Measurements from ENCODE around the gene TMEM120B.
A peak's percentile ranks its signal among the peaks of the same experiment; 100 is the strongest.
"Not testable (repeated sequence)": the region's sequence is repeated elsewhere in the genome, so short reads cannot be mapped to it uniquely, and the experiment has no call there.

Gene TMEM120B

GRCh38 chr12:121697093-121697698 lies 15.4 kb upstream of the TMEM120B start:
- H3K27me3 Mint-ChIP-seq = no peaks in the 10 kb centered on the region
- DNase-seq = no peak
- no peaks in the 10 kb centered on the region for H3K36me3 Mint-ChIP-seq (ENCODE audit: low read depth)
- no peak overlapping the region for H3K4me3 Mint-ChIP-seq
- H3K9me3 Mint-ChIP-seq = no peaks in the 10 kb centered on the region
- peaks cover 1% of the 10 kb centered on the region for H3K4me1 Mint-ChIP-seq (ENCODE audit: low read depth)
- H3K27ac Mint-ChIP-seq = no peak overlapping the region

- not testable (repeated sequence) for H3K4me3 Mint-ChIP-seq, H3K27ac Mint-ChIP-seq, H3K9me3 Mint-ChIP-seq
These were observed 14.7 kb upstream of the TMEM120B start for GRCh38 chr12:121697861-121698260.

GRCh38 chr12:121701667-121702277 lies 10.8 kb upstream of the TMEM120B start:
- H3K36me3 Mint-ChIP-seq (ENCODE audit: low read depth) = no peaks in the 10 kb centered on the region
- H3K4me1 Mint-ChIP-seq (ENCODE audit: low read depth) = peaks cover 1% of the 10 kb centered on the region
- H3K4me3 Mint-ChIP-seq = no peak overlapping the region
- DNase-seq = no peak
- H3K27ac Mint-ChIP-seq = no peak overlapping the region
- H3K27me3 Mint-ChIP-seq = no peaks in the 10 kb centered on the region
- no peaks in the 10 kb centered on the region for H3K9me3 Mint-ChIP-seq

More at GRCh38 chr12:121697861-121698260, 14.7 kb upstream of the TMEM120B start:
- DNase-seq; H3K36me3 Mint-ChIP-seq (ENCODE audit: low read depth); H3K27me3 Mint-ChIP-seq; H3K4me1 Mint-ChIP-seq (ENCODE audit: low read depth): not testable (repeated sequence)

DNA sequence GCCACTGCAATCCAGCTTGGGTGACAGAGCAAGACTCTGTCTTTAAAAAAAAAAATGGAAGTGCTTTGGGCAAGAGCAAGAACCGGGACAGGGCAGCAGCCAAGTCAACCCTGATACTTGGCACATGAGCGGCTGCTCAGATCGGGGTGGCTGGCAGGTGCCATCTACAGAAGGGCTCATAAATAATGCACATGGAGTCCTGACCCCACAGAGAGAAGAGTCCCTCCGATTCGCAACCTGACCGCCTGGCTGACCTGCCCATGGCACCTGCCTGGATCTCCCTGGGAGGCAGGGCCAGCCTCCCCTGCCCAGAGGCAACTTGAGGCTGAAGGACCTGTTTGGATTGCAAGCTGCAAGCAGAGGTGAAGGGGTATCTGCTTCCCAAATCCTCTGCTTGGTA lies 9.6 kb upstream of the TMEM120B start:
- Mint-ChIP-seq H3K27ac (no peak overlapping the region), H3K4me1 (ENCODE audit: low read depth) (no peaks in the 10 kb centered on the region), H3K27me3 (no peaks in the 10 kb centered on the region), H3K9me3 (no peaks in the 10 kb centered on the region), H3K4me3 (no peak overlapping the region), H3K36me3 (ENCODE audit: low read depth) (no peaks in the 10 kb centered on the region)
- no peak for DNase-seq

- H3K27ac Mint-ChIP-seq = no peak overlapping the region
- DNase-seq = no peak
These were observed 7.0 kb upstream of the TMEM120B start for GRCh38 chr12:121705514-121705913.

DNA sequence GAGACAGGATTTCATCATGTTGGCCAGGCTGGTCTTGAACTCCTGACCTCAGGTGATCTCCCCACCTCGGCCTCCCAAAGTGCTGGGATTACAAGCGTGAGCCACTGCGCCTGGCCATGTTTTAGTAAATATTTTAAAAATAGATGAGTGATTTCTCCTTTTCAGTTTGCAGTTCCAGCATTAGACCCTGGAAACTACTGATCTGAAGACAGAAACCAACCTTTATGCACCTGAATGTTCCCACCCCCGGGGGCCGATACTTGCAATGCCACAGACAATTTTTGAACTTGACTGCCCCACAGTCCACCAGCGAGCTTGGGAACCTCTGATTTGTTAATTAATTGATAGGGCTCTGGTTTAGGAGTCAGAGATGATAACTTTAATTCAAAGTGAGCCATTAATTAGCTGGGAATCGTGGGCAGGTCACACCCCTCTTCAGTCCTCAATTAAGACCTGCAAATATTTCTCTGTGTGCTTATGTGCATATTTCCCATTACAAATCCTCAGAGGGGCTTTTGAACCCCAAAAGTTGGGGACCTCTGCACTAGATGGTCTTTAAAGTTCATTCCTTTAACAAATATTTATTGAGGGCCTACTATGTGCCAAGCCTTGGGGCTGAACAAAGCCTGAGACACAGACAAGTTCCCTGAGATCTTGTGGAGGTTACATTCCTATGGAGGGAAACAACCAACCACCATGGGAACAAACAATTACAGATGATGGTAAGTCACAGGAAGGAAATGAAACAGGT lies 4.1 kb upstream of the TMEM120B start:
- H3K27ac Mint-ChIP-seq = no peak overlapping the region
- peaks cover 10% of the 10 kb centered on the region for H3K36me3 Mint-ChIP-seq (ENCODE audit: low read depth)
- H3K27me3 Mint-ChIP-seq = no peaks in the 10 kb centered on the region
- no peaks in the 10 kb centered on the region for H3K9me3 Mint-ChIP-seq
- peaks cover 9% of the 10 kb centered on the region for H3K4me1 Mint-ChIP-seq (ENCODE audit: low read depth)
- DNase-seq = no peak
- no peak overlapping the region for H3K4me3 Mint-ChIP-seq

More at GRCh38 chr12:121705514-121705913, 7.0 kb upstream of the TMEM120B start:
- H3K9me3 Mint-ChIP-seq = no peaks in the 10 kb centered on the region
- no peak overlapping the region for H3K4me3 Mint-ChIP-seq
- H3K36me3 Mint-ChIP-seq (ENCODE audit: low read depth) = no peaks in the 10 kb centered on the region
- H3K4me1 Mint-ChIP-seq (ENCODE audit: low read depth) = no peaks in the 10 kb centered on the region
- no peaks in the 10 kb centered on the region for H3K27me3 Mint-ChIP-seq

GRCh38 chr12:121709064-121709424 lies 3.5 kb upstream of the TMEM120B start:
- peaks cover 15% of the 10 kb centered on the region for H3K4me1 Mint-ChIP-seq (ENCODE audit: low read depth)
- H3K9me3 Mint-ChIP-seq, H3K4me3 Mint-ChIP-seq, H3K27ac Mint-ChIP-seq, DNase-seq, H3K27me3 Mint-ChIP-seq: not testable (repeated sequence)
- peaks cover 13% of the 10 kb centered on the region for H3K36me3 Mint-ChIP-seq (ENCODE audit: low read depth)

DNA sequence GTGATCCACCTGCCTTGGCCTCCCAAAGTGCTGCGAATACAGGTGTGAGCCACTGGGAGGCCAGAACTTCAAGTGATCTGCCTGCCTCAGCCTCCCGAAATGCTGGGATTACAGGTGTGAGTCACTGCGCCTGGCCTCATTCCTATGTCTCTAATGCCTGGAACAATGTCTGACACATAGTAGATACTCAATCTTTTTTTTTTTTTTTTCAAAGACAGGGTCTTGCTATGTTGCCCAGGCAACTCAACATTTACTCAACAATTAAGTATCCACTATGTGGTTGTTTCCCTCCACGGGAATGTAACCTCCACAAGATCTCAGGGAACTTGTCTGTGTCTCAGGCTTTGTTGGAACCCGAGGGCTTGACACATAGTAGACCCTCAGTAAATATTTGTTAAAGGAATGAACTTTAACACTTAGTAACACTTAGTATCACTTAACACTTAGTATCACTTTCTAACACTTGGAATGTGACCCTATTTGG lies 3.0 kb upstream of the TMEM120B start:
- no peaks in the 10 kb centered on the region for H3K27me3 Mint-ChIP-seq
- no peak for DNase-seq
- no peaks in the 10 kb centered on the region for H3K9me3 Mint-ChIP-seq
- peaks cover 16% of the 10 kb centered on the region for H3K4me1 Mint-ChIP-seq (ENCODE audit: low read depth)
- H3K36me3 Mint-ChIP-seq (ENCODE audit: low read depth) = peaks cover 13% of the 10 kb centered on the region
- H3K4me3 Mint-ChIP-seq = no peak overlapping the region
- no peak overlapping the region for H3K27ac Mint-ChIP-seq

DNA sequence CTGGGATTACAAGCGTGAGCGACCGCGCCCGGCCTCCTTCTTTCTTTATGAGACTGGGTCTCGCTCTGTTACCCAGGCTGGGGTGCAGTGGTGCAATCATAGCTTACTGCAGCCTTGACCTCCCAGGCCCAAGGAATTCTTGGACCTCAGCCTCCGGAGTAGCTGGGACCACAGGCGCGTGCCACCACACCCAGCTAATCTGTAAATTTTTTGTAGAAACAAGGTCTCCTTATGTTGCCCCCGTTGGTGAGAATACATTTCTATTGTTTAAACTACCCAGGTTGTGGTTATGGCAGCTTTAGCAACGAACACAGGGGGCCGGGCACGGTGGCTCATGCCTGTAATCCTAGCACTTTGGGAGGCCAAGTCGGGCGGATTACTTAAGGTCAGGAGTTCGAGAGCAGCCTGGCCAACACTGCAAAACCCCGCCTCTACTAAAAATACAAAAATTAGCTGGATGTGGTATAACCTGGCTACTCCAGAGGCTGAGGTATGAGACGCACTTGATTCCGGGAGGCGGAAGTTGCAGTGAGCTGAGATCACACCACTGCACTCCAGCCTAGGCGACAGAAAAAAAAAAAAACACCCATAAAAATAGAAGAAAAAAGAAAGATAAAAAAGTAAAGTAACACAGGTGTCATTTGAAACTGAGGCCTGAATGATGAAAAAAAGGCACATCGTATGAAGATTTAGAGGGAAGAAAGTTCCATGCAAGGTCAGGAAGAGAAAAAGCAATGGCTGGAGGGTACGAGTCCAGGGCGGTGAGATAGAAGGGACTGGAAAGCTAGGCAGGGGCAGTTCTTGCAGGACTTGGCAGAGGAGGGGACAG lies 977 bp upstream of the TMEM120B start:
- H3K4me3 Mint-ChIP-seq = peak overlapping the region; percentile 88
- no peaks in the 10 kb centered on the region for H3K9me3 Mint-ChIP-seq
- DNase-seq = peak; percentile 41
- peak overlapping the region; percentile 90 for H3K27ac Mint-ChIP-seq
- H3K4me1 Mint-ChIP-seq (ENCODE audit: low read depth) = peaks cover 24% of the 10 kb centered on the region
- H3K36me3 Mint-ChIP-seq (ENCODE audit: low read depth) = peaks cover 28% of the 10 kb centered on the region
- H3K27me3 Mint-ChIP-seq = no peaks in the 10 kb centered on the region

GRCh38 chr12:121712190-121712460 lies 427 bp upstream of the TMEM120B start:
- DNase-seq = no peak
- Mint-ChIP-seq H3K9me3 (no peaks in the 10 kb centered on the region), H3K4me1 (ENCODE audit: low read depth) (peaks cover 24% of the 10 kb centered on the region), H3K36me3 (ENCODE audit: low read depth) (peaks cover 31% of the 10 kb centered on the region), H3K27ac (peak overlapping the region; percentile 90), H3K4me3 (peak overlapping the region; percentile 88), H3K27me3 (no peaks in the 10 kb centered on the region)

- no peaks in the 10 kb centered on the region for H3K9me3 Mint-ChIP-seq
- H3K36me3 Mint-ChIP-seq (ENCODE audit: low read depth) = peaks cover 37% of the 10 kb centered on the region
- peak overlapping the region; percentile 78 for H3K27ac Mint-ChIP-seq
- no peak for DNase-seq
- peak overlapping the region; percentile 88 for H3K4me3 Mint-ChIP-seq
- H3K27me3 Mint-ChIP-seq = no peaks in the 10 kb centered on the region
- peaks cover 24% of the 10 kb centered on the region for H3K4me1 Mint-ChIP-seq (ENCODE audit: low read depth)
These were observed 765 bp downstream of the TMEM120B start for GRCh38 chr12:121713257-121713777.

DNA sequence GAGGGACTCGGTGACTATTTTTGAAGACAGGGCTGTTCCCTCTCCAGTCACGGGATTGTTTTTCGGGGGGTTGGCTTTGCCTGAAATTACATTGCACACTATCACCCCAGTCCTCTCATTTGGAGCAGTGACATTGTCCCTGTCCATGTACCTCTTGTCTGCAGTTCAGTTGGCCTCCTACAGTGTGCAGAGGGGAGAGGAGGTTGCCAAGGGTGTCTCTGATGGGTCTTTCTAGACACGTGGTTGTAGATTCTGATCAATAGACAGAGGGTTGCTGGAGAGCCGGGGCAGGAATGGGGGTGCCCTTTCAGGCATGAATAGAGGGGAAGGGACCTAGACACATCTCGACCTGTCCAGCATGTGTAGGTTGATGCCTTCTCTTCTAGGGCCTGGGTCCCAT lies 1.2 kb downstream of the TMEM120B start:
- Mint-ChIP-seq H3K27me3 (no peaks in the 10 kb centered on the region), H3K27ac (no peak overlapping the region), H3K36me3 (ENCODE audit: low read depth) (peaks cover 40% of the 10 kb centered on the region)

GRCh38 chr12:121715055-121715454 lies 2.5 kb downstream of the TMEM120B start:
- not testable (repeated sequence) for H3K27me3 Mint-ChIP-seq, DNase-seq, H3K4me3 Mint-ChIP-seq, H3K9me3 Mint-ChIP-seq
- peak overlapping the region; percentile 34 for H3K27ac Mint-ChIP-seq
- H3K36me3 Mint-ChIP-seq (ENCODE audit: low read depth) = peaks cover 43% of the 10 kb centered on the region
- peaks cover 31% of the 10 kb centered on the region for H3K4me1 Mint-ChIP-seq (ENCODE audit: low read depth)

More for the DNA sequence above, 1.2 kb downstream of the TMEM120B start:
- DNase-seq = no peak
- no peaks in the 10 kb centered on the region for H3K9me3 Mint-ChIP-seq
- H3K4me1 Mint-ChIP-seq (ENCODE audit: low read depth) = peaks cover 25% of the 10 kb centered on the region
- H3K4me3 Mint-ChIP-seq = peak overlapping the region; percentile 88

GRCh38 chr12:121715862-121716435 lies 3.4 kb downstream of the TMEM120B start:
- H3K9me3 Mint-ChIP-seq = no peaks in the 10 kb centered on the region
- no peak overlapping the region for H3K4me3 Mint-ChIP-seq
- no peak for DNase-seq
- H3K27me3 Mint-ChIP-seq = no peaks in the 10 kb centered on the region
- H3K4me1 Mint-ChIP-seq (ENCODE audit: low read depth) = peaks cover 32% of the 10 kb centered on the region
- H3K27ac Mint-ChIP-seq = no peak overlapping the region
- peaks cover 43% of the 10 kb centered on the region for H3K36me3 Mint-ChIP-seq (ENCODE audit: low read depth)
